Measurements from ENCODE around the gene VASP.

Gene VASP

GRCh38 chr19:45473682-45474605, 33.3 kb upstream of the VASP start:
- peak; percentile 76 for DNase-seq

GRCh38 chr19:45474606-45475521, 32.4 kb upstream of the VASP start:
- peak; percentile 85 for DNase-seq

DNA sequence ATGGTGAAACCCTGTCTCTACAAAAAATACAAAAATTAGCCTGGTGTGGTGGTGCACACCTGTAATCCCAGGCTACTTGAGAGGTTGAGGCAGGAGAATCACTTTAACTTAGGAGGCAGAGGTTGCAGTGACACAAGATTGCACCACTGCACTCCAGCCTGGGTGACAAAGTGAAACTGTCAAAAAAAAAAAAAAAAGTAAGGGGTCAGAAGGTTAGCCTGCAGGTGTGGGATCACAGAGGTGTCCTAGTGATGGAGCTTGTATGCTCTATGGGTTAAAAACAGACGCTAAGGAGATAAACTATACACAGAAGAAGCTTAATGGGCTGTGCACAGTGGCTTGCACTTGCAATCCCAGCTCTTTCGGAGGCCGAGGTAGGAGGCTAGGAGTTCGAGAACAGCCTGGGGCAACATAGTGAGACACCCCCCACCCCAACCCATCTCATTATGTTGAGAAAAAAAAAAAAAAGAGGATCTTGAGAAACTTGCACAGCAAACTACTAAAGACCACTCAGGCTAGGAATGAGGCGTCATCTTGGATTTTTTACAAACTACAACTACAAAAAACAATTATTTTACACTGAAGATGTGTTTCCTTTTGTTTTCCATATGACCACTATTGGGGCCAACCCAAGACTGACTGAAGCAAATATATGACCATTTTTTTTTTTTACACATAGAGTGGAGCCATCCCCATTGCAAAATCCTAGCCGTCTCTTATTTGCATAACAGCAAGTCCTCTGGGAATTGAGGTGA, 31.6 kb upstream of the VASP start:
- no peak for DNase-seq

DNA sequence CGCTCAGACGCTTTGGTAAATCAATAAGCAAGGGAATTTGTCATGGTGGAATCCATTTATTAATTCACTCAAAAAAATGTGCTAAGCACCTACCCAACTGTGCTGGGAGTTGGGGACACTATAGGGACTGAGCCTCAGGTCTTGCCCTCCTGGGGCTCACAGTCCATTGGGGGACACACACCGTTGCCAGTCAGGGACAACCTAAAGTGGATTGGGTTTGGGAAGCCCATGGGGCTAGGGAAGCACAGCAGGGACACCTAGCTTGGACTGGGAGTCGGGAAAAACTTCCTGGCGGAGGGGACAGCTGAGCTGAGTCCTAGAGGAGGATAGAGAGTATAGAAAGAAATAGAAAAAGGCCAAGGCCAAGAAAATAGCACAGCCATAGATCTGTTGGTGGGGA, 31.0 kb upstream of the VASP start:
- DNase-seq = peak; percentile 81

GRCh38 chr19:45477186-45477585, 30.1 kb upstream of the VASP start:
- DNase-seq = peak; percentile 73

GRCh38 chr19:45477713-45478453, 29.4 kb upstream of the VASP start:
- peak; percentile 74 for DNase-seq

GRCh38 chr19:45478454-45479238, 28.6 kb upstream of the VASP start:
- peak; percentile 93 for DNase-seq

GRCh38 chr19:45483033-45483432, 24.2 kb upstream of the VASP start:
- DNase-seq = no peak

DNA sequence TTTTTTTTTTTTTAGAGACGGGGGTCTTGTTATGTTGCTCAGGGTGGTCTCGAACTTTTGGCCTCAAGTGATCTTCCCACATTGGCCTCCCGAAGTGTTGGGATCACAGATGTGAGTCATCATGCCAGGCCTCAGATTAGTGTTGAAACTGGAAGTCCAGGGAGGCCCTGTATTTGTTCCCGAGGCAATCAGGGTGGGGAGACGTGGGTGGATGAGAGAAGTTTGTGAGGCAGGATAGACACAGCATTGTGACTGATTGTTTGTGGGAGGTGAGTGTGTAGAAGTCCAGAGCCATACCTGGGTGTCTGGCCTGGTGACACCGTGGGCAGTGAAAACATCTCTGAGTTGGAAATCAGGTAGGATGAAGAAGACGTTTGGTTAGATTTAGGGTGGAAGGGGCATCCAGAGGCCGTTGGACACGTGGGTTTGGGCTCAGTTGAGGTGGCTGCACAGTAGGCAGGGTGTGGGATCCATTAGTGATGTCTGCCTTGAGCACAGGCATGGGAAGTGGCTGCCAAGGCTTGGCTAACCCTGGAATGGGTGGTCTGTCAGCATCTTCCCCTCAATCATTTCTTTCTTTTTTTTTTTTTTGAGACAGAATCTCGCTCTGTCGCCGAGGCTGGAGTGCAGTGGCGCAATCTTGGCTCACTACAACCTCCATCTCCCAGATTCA, 22.9 kb upstream of the VASP start:
- no peak for DNase-seq

- peak; percentile 96 for DNase-seq
Observed at GRCh38 chr19:45485305-45486077, 21.8 kb upstream of the VASP start.

- DNase-seq = no peak
Observed at GRCh38 chr19:45488708-45489107, 18.6 kb upstream of the VASP start.

GRCh38 chr19:45489216-45489855, 17.9 kb upstream of the VASP start:
- no peak for DNase-seq

DNA sequence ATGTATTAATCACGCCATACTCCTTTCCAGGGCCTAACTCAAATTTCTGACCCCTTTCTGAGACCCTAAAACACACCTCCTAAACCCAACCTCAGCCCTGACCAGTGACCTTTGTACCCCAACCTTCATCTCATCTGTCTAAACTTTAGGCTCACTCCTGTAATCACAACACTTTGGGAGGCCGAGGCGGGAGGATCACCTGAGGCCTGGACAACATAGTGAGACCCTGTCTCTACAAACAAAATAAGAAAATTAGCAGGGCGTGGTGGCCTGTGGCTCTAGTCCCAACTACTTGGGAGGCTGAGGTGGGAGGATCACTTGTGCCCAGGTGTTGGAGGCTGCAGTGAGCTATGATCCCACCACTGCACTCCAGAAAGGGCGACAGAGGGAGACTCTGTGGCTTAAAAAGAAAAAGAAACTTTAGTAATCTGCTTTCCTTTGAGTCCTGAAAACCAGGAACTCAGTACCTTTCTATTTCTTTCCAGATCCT, 15.1 kb upstream of the VASP start:
- DNase-seq = no peak

DNA sequence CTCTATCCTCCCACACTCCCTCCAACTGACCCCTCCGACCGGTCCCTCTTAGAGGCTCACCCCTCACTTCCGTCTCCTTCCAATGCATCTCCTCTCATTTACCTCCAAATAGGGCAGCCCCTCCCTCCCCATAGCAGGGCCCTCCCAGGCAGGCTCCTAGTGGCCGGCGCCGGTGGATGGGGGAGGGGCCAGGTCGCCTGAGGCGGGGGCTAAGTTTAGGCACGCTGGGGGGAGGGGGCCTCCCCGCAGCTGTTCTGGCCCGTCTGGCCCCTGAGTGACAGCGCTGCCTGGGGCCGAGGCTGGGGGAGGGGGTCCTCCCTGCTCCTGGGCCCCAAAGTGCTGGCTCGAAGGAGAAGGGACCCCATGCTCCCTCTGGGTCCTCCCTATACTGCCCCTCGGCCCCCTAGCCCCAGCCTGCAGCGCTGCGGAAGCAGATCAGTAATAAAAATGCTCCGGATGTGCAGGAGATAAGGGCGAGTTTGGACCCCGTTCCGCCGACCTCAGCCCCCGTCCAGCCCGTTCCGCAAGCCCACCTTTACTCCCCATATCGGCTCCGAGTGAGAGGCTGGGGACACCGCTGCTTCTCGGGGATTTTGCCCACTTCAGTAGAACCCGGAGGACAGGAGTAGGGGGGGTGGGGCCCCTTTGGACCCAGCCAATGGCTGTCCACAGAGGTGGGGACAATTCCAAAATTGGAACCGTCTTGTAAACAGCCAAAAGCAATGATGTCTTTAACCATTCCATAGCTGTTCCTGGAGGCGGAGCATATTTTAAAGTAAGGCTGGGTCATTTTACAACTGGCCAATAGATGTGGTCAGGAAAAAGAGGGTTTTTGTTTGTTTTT, 14.4 kb upstream of the VASP start:
- DNase-seq = no peak

GRCh38 chr19:45494261-45494916, 12.9 kb upstream of the VASP start:
- no peak for DNase-seq

- DNase-seq = no peak
Observed at GRCh38 chr19:45495178-45495577, 12.1 kb upstream of the VASP start.

DNA sequence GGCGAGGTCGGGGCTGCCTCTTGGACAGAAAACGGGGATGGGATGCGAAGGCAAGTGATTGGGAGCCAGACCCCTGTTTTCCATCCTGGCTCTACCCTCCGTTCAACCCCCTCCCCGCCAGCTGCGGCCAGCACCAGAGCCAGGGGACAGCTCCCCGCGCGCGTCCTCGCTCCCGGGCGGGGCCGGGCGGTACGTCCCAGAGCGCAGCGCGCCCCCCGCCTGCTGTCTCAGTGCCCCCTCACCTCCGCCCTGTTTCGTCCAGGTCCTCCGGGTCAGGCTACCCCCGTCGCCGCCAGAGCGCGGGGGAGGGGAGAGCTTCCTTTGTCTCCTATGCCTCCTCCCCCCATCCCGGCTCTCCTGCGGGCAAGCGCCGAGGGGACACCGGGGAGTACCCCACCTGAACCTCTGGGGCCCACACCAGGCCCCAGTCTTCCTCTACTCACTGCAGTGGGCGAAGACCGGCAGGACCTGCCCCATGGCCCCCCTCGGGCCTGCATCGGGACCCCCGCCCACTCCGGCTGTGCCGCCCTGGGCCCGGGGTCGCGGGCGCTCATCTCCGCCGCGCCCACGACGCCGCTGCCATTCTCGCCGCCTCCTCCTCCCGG, 10.8 kb upstream of the VASP start:
- peak; percentile 54 for DNase-seq

All from CD4-positive, alpha-beta T cell treated with Interleukin-21 for 1 hour (primary cell).